HG03135 (cell line): ENCODE data around the gene ITPKA.
"Not testable (repeated sequence)": the region's sequence is repeated elsewhere in the genome, so short reads cannot be mapped to it uniquely, and the experiment has no call there.

Source experiments
- ATAC-seq: cut with Tn5 transposase; IDR thresholded peaks from one replicate; pipeline ENCODE4 v1.9.1; 2021; ENCODE audit warnings: mild to moderate bottlenecking, moderate library complexity; ENCODE audit not compliant: unreplicated experiment

The ITPKA gene

GRCh38 chr15:41493205-41493901, at the start of gene ITPKA:
Gene ITPKA, plus strand, starts transcription at chr15:41493874. Its CDS starts 54 bp downstream, at chr15:41493928.
- ATAC-seq, result peak; percentile 59

GRCh38 chr15:41445399-41445798, 48.3 kb upstream of the ITPKA start:
- no peak for ATAC-seq

GRCh38 chr15:41462084-41462795, 31.4 kb upstream of the ITPKA start:
- ATAC-seq, result no peak

GRCh38 chr15:41464889-41465580, 28.6 kb upstream of the ITPKA start:
- no peak for ATAC-seq

- ATAC-seq, result no peak
Measured at GRCh38 chr15:41465822-41466421, 27.8 kb upstream of the ITPKA start.

- no peak for ATAC-seq
Measured at GRCh38 chr15:41466711-41467110, 27.0 kb upstream of the ITPKA start.

GRCh38 chr15:41469644-41470043, 24.0 kb upstream of the ITPKA start:
- ATAC-seq, result not testable (repeated sequence)

GRCh38 chr15:41473418-41473817, 20.3 kb upstream of the ITPKA start:
- ATAC-seq, result no peak

GRCh38 chr15:41474436-41474835, 19.2 kb upstream of the ITPKA start:
- ATAC-seq, result no peak

GRCh38 chr15:41474941-41475340, 18.7 kb upstream of the ITPKA start:
- ATAC-seq, result no peak

- no peak for ATAC-seq
Measured at GRCh38 chr15:41476416-41477048, 17.1 kb upstream of the ITPKA start.

- no peak for ATAC-seq
Measured at GRCh38 chr15:41480396-41481140, 13.1 kb upstream of the ITPKA start.

GRCh38 chr15:41482110-41482877, 11.4 kb upstream of the ITPKA start:
- ATAC-seq, result no peak

- peak; percentile 76 for ATAC-seq
Measured at GRCh38 chr15:41483115-41483514, 10.6 kb upstream of the ITPKA start.

GRCh38 chr15:41483519-41483918, 10.2 kb upstream of the ITPKA start:
- no peak for ATAC-seq

- ATAC-seq, result no peak
Measured at GRCh38 chr15:41484937-41485625, 8.6 kb upstream of the ITPKA start.

- no peak for ATAC-seq
Measured at GRCh38 chr15:41486286-41486685, 7.4 kb upstream of the ITPKA start.

GRCh38 chr15:41487381-41487780, 6.3 kb upstream of the ITPKA start:
- ATAC-seq, result no peak

GRCh38 chr15:41487802-41488201, 5.9 kb upstream of the ITPKA start:
- no peak for ATAC-seq
